A549 (cell line): ENCODE results near the gene LATS2.

ENCODE experiments used
- CHD4 ChIP-seq: fragments of 200-600 bp; sonication (generic); IDR thresholded peaks from 2 replicates; pipeline ENCODE4 v1.6.1; 2016; ENCODE audit warnings: antibody characterized with exemption, mild to moderate bottlenecking, borderline replicate concordance
- CTCF ChIP-seq: fragments of >200 bp; sonication (Bioruptor Twin); formaldehyde crosslinking; IDR thresholded peaks from 3 replicates; pipeline ENCODE4 v1.5.1; 2016
- E2F6 ChIP-seq: IDR thresholded peaks from 2 replicates; pipeline ENCODE4 v1.6.1; 2012; ENCODE audit warnings: low read depth, borderline replicate concordance
- KDM1A ChIP-seq: fragments of 200-600 bp; sonication (generic); IDR thresholded peaks from 2 replicates; pipeline ENCODE4 v1.6.1; 2016; ENCODE audit warnings: low read depth, mild to moderate bottlenecking
- RCOR1 ChIP-seq: fragments of 150-350 bp; IDR thresholded peaks from 2 replicates; pipeline ENCODE4 v1.6.1; 2014; ENCODE audit warnings: antibody characterized with exemption, low read length, low read depth
- ZFP36 ChIP-seq: fragments of 450-650 bp; IDR thresholded peaks from 2 replicates; pipeline ENCODE4 v1.6.1; 2014; ENCODE audit warnings: borderline replicate concordance; ENCODE audit not compliant: partially characterized antibody
- TF ChIP-seq, protein P1 (sequence below): fragments of 450-650 bp; IDR thresholded peaks from 2 replicates; pipeline ENCODE4 v1.6.1; 2014; ENCODE audit warnings: antibody characterized with exemption

- TF ChIP-seq CTCF, result no peak
- TF ChIP-seq KDM1A, result no peak
- no peak for TF ChIP-seq RCOR1
- TF ChIP-seq, protein P1, sequence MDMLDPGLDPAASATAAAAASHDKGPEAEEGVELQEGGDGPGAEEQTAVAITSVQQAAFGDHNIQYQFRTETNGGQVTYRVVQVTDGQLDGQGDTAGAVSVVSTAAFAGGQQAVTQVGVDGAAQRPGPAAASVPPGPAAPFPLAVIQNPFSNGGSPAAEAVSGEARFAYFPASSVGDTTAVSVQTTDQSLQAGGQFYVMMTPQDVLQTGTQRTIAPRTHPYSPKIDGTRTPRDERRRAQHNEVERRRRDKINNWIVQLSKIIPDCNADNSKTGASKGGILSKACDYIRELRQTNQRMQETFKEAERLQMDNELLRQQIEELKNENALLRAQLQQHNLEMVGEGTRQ, result no peak
- TF ChIP-seq E2F6, result no peak
- no peak for TF ChIP-seq ZFP36
- TF ChIP-seq CHD4, result no peak
Observed at GRCh38 chr13:20997301-20998161, 63.9 kb downstream of the LATS2 start.
